MM.1S (cell line): ENCODE results near the gene ADGRL3.

ENCODE experiments used
- EZH2phosphoT487 ChIP-seq: fragments of 300-600 bp; sonication (generic); IDR thresholded peaks from 2 replicates; pipeline ENCODE4 v1.6.1; 2018; ENCODE audit warnings: antibody characterized with exemption, low read length
- TF ChIP-seq, protein P1 (sequence below): fragments of 300-600 bp; sonication (generic); IDR thresholded peaks from 2 replicates; pipeline ENCODE4 v1.5.1; 2016; ENCODE audit warnings: antibody characterized with exemption, low read length, mixed read lengths

DNA sequence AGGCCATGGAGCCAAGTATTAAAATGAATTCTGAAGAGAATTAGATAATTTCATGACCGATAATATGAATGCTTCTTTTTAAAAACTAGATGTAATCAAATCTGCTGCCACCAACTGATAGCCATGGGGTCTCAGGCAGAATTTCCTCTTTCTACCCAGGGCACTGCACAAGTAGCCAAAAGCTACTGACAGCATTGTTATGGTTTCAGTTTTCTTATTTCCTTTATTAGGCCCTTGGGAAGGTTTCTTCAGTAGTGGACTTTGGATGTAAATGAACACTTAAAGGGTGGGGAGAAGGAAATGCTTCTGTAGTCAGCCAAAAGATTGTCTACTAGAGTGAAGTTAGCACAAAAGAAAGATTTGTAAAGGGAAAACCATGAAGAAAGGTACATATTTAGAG is 686.0 kb downstream of the ADGRL3 start:
- TF ChIP-seq, protein P1, sequence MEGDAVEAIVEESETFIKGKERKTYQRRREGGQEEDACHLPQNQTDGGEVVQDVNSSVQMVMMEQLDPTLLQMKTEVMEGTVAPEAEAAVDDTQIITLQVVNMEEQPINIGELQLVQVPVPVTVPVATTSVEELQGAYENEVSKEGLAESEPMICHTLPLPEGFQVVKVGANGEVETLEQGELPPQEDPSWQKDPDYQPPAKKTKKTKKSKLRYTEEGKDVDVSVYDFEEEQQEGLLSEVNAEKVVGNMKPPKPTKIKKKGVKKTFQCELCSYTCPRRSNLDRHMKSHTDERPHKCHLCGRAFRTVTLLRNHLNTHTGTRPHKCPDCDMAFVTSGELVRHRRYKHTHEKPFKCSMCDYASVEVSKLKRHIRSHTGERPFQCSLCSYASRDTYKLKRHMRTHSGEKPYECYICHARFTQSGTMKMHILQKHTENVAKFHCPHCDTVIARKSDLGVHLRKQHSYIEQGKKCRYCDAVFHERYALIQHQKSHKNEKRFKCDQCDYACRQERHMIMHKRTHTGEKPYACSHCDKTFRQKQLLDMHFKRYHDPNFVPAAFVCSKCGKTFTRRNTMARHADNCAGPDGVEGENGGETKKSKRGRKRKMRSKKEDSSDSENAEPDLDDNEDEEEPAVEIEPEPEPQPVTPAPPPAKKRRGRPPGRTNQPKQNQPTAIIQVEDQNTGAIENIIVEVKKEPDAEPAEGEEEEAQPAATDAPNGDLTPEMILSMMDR, result no peak
- TF ChIP-seq EZH2phosphoT487, result no peak
